GM19043 (cell line): ENCODE data around the gene USP31.
A peak's percentile ranks its signal among the peaks of the same experiment; 100 is the strongest.

Experiments used
- ATAC-seq: cut with Tn5 transposase; IDR thresholded peaks from one replicate; pipeline ENCODE4 v1.9.1; 2021; ENCODE audit warnings: low read depth; ENCODE audit not compliant: unreplicated experiment

Gene USP31

DNA sequence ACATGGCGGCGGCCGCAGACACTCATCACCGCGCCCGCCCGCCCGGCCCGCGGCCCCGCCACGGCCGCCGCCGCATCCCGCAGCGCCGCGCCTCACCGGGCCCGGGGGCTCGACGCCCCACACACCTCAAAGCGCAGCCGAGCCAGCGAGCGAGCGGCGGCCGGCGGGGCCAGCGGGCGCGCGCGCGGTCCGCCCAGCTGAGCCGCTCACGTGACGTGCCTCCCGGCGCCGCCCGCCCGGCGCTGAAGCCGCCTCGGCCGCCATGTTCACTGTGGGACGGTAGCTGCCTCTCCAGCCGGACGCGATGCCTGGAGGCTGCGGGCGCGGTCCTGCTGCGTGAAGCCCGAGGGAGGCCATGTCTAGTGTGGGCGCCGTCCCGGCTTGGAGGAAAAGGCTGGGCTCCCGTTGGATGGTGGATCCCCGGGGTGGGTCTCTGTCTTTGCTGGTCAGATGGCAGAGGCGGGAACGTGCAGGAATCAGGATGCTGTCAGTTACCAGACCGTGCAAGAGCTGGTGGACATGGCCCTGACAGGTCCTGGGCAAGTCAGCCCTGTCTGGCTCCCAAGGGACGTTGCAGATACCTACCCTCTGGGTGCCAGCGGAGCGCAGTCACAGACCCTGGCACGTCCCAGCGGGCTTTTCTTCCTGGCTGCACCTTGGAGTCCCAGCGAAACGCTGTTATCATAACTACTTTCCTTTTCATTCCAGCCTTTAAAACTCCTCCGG is at the start of gene USP31:
TSS of gene USP31 (minus strand) at position 186 of the 726 bp plus-strand sequence. CDS start at position 4, 182 bp downstream.
- peak; percentile 98 for ATAC-seq

DNA sequence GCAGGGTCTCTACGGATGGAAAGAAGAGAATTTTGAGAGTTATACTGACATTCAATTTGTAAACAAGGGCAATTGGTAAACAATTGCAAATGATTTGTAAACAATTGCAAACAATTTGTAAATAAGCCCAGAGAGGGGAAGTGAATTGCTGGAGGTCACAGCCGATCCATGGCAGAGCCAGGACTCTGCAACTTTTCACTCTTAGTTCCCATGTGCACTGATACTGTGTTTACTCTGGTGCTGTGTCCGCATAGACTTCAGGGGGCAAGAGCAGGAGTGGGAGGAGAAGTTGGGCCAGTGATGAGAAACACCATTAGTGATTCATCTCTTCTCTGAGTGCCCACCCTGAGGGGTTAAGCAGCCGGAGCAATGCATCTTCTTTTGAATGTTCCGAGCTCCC is 47.3 kb upstream of the USP31 start:
- ATAC-seq: no peak

DNA sequence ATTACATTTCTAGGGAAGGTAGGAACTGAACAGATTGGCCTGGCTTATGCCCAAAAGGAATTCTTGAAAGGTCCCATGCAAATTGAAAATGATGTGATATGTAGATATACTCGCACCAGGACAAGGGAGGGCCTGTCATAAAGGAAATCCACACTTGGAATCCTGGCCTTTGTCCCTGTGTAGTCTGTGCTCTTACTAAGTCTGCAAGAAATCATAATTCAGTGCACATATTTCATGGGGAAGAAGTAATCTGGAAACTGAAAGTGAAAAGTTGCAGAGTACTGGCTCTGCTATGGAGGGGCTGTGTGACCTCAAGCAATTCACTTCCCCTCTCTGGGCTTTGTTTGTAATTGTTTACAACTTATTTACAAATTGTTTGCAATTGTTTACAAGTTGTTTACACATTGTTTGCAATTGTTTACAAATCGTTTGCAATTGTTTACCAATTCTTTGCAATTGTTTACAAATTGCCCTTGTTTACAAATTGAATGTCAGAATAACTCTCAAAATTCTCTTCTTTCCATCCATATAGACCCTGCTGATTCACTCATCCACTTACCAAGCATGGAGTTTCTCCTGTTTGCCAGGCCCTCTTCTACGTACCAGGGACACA is 46.2 kb upstream of the USP31 start:
- no peak for ATAC-seq

- no peak for ATAC-seq
Measured at GRCh38 chr16:23194497-23195221, 45.4 kb upstream of the USP31 start.

- ATAC-seq: no peak
Measured at GRCh38 chr16:23188911-23189310, 39.7 kb upstream of the USP31 start.

DNA sequence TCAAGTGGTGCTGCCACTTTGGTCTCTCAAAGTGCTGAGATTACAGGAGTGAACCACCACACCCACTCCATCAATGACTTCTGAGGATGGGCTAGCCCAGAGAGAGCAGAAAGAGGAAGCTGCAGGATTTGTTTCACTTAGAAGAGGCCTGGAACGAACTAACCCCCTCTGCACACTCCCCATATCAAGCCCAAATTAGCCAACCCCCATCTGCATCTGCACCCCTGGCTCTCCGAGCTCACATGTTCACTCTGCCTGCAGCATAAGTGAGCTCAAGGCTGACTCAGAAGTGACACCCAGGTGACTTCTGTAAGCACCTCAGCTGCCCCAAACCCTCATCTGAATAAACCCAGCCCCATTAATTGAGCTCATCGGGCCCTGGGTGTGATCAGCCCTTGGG is 38.1 kb upstream of the USP31 start:
- no peak for ATAC-seq

DNA sequence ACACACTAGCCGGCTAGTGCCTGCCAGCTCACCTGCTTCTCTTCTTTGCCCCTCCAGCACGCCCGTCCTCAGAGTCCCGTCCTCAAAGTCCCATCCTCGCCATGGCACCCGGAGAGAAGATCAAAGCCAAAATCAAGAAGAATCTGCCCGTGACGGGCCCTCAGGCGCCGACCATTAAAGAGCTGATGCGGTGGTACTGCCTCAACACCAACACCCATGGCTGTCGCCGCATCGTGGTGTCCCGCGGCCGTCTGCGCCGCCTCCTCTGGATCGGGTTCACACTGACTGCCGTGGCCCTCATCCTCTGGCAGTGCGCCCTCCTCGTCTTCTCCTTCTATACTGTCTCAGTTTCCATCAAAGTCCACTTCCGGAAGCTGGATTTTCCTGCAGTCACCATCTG is 36.9 kb upstream of the USP31 start:
- no peak for ATAC-seq

- ATAC-seq: no peak
Measured at GRCh38 chr16:23185656-23186055, 36.4 kb upstream of the USP31 start.

- no peak for ATAC-seq
Measured at GRCh38 chr16:23183543-23183862, 34.3 kb upstream of the USP31 start.

- ATAC-seq: no peak
Measured at GRCh38 chr16:23182679-23183542, 33.7 kb upstream of the USP31 start, which contains the start of gene SCNN1G. SCNN1G (plus strand) TSS chr16:23182745; CDS start chr16:23186272, 3,527 bp downstream.

DNA sequence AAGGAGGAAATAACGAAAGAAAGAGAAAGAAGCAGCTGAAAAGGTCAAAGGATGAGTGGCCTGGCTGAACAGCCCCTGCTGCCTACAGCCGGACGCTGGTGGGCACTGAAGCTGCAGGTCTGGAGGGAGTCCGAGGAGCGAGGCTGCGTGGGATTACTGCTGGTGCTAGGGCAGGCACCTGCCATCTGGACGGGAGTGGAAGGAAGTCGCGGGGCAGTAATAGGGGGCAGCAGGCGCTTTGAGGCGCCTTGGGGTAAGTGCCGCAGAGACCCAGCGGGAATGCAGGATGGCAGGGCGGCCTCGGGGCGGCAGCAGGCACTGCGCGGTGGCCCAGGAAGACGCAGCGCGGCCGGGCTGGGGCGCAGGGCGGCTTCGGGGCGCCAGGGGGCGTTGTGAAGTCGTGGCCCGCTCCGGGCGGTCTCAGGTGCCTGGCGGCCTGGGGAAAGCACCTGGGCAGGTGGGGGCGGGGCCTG is 33.0 kb upstream of the USP31 start:
- ATAC-seq: peak; percentile 71

DNA sequence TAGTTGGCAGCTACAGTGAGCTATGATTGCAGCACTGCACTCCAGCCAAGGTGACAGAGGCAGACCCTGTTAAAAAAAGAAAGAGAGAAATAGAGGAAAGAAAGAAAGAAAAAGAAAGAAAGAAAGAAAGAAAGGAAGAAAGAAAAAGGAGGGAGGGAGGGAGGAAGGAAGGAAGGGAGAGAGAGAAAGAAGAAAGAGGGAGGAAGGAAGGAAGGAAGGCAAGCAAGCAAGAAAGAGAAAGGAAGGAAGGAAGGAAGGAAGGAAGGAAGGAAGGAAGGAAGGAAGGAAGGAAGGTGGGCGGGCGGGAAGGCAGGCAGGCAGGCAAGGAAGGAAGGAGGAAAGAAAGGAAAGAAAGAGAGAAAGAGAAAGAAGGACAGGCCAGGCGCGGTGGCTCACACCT is 32.3 kb upstream of the USP31 start:
- no peak for ATAC-seq

- no peak for ATAC-seq
Measured at GRCh38 chr16:23175651-23176050, 26.4 kb upstream of the USP31 start.

GRCh38 chr16:23174622-23175021 is 25.4 kb upstream of the USP31 start:
- no peak for ATAC-seq

GRCh38 chr16:23172994-23173393 is 23.7 kb upstream of the USP31 start:
- ATAC-seq: no peak

DNA sequence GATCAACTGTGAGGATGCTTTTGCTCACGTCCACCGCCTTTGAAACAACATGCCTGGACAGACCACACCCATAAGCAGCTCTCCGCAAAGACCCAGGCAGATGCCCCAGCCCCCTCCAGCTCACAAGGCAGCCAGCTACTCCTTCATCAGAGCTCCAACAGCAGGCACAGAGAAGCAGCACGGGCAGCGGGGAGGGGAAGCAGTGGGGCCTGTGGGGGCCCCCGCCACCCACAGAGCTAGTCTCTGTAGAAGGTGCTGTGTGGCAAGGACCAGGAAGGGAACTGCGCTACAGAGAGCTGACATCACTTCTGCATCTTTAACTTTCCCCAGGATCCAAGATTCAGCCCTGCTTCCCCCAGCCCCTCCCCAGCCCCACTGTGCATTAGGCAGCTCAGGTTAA is 23.3 kb upstream of the USP31 start:
- ATAC-seq: no peak

- ATAC-seq: no peak
Measured at GRCh38 chr16:23164736-23165135, 15.5 kb upstream of the USP31 start.

- no peak for ATAC-seq
Measured at GRCh38 chr16:23163921-23164320, 14.7 kb upstream of the USP31 start.

- ATAC-seq: no peak
Measured at GRCh38 chr16:23160574-23160973, 11.3 kb upstream of the USP31 start.

DNA sequence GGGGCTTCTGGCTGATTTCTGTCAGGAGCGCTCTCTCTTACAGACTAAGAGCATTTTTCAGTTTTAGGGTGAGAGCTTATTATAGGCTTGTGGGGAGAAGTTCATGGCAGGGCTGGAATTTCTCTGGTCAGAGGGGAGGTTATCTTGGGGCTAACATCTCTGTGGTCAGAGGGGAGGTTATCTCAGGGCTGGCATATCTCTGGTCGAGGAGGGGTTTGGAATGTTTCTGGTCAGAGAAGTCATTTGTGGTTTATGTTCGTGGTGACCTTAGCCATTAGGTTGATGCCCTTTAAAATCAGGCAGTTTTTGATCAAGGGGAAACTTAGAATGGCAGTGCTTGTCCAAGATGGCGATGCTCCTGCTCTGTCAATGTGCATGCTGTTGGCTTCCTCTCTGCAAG is 10.8 kb upstream of the USP31 start:
- ATAC-seq: no peak

GRCh38 chr16:23158114-23158513 is 8.9 kb upstream of the USP31 start:
- no peak for ATAC-seq
